B cell (primary cell): ENCODE data around the gene STS. TPM values are rescaled to one million over a fixed set of nuclear protein-coding genes. Genes with fewer than 3 reads are reported as not detected.

Experiments used
- ATAC-seq: fragments of 200-7000 bp; cut with Tn5 transposase; one replicate; pipeline ENCODE4 v1.10.0; 2021; ENCODE audit warnings: low read depth, mild to moderate bottlenecking, moderate number of reproducible peaks, moderate library complexity
- CTCF ChIA-PET: fragments of 350-600 bp; sonication (Branson Sonifier 250); formaldehyde crosslinking; loops from one replicate; lab custom pipeline; 2021; ENCODE audit warnings: antibody characterized with exemption, inconsistent platforms; lab: Charles Lee
- POLR2A ChIA-PET: fragments of 350-600 bp; sonication (Branson Sonifier 250); formaldehyde crosslinking; loops from one replicate; lab custom pipeline; 2021; ENCODE audit warnings: antibody characterized with exemption; lab: Charles Lee
- DNase-seq: peaks from one replicate; pipeline ENCODE4 v3.0.0; 2013
- H2AFZ ChIP-seq: 2 replicates; pipeline ENCODE4 v1.6.1; 2012; ENCODE audit warnings: mild to moderate bottlenecking, low read depth, low read length; ENCODE audit not compliant: insufficient read depth, poor library complexity, severe bottlenecking
- H3K27ac ChIP-seq, 2 donors: 1 replicate in 1 of 2; 2 replicates in 1 of 2; pipeline ENCODE4 v1.5.1; 2012 to 2013; ENCODE audit warnings: low read length in 2 of 2, mild to moderate bottlenecking in 2 of 2, moderate library complexity in 1 of 2
- H3K27me3 ChIP-seq, 4 experiments: fragments of 200-600 bp in 1 of 4; sonication (generic) in 1 of 4; replicated peaks in 1 of 4; 1 replicate in 2 of 4; 2 replicates in 2 of 4; pipeline versions ENCODE4 v1.6.1 to v1.7.0; 2013 to 2016; ENCODE audit warnings: low read length in 3 of 4, mild to moderate bottlenecking in 2 of 4, mixed read lengths in 1 of 4, moderate library complexity in 1 of 4; ENCODE audit not compliant: insufficient read depth in 4 of 4, control insufficient read depth in 3 of 4; ENCODE audit errors: control extremely low read depth in 1 of 4
- H3K36me3 ChIP-seq, 2 experiments: replicated peaks in 1 of 2; 1 replicate in 1 of 2; 2 replicates in 1 of 2; pipeline versions ENCODE4 v1.6.1 to v1.7.1; 2013; ENCODE audit warnings: low read length in 1 of 2; ENCODE audit not compliant: insufficient read depth in 2 of 2, control insufficient read depth in 1 of 2; ENCODE audit errors: control extremely low read depth in 1 of 2, extremely low read depth in 1 of 2
- H3K4me1 ChIP-seq, 2 donors: fragments of 200-600 bp in 1 of 2; sonication (generic) in 1 of 2; 1 replicate in 1 of 2; 2 replicates in 1 of 2; pipeline versions ENCODE4 v1.5.1 to v1.6.1; 2013 to 2017; ENCODE audit warnings: low read length in 2 of 2; ENCODE audit not compliant: control insufficient read depth in 2 of 2, insufficient read depth in 2 of 2
- H3K4me2 ChIP-seq: replicated peaks from 2 replicates; pipeline ENCODE3; 2012; ENCODE audit warnings: mild to moderate bottlenecking, low read depth, low read length; ENCODE audit not compliant: poor library complexity, severe bottlenecking
- H3K4me3 ChIP-seq, 5 experiments: fragments of 200-600 bp in 1 of 5; sonication (generic) in 1 of 5; 1 replicate in 3 of 5; 2 replicates in 2 of 5; pipeline versions ENCODE4 v1.5.1 to v1.7.0; 2011 to 2016; ENCODE audit warnings: low read length in 4 of 5, mild to moderate bottlenecking in 4 of 5, low read depth in 2 of 5, control low read depth in 1 of 5, moderate library complexity in 1 of 5; ENCODE audit not compliant: insufficient read depth in 1 of 5; ENCODE audit errors: control extremely low read depth in 1 of 5, extremely low read depth in 1 of 5
- H3K79me2 ChIP-seq: fragments of 200-600 bp; sonication (generic); one replicate; pipeline ENCODE4 v1.6.0; 2016; ENCODE audit warnings: low read length; ENCODE audit not compliant: control insufficient read depth, insufficient read depth
- H3K9ac ChIP-seq: fragments of 200-600 bp; sonication (generic); 2 replicates; pipeline ENCODE4 v1.6.1; 2017; ENCODE audit warnings: mild to moderate bottlenecking, low read length, moderate library complexity
- H3K9me3 ChIP-seq, 3 donors: one replicate each; pipeline versions ENCODE4 v1.6.1 to v1.7.1; 2013; ENCODE audit warnings: low read length in 2 of 3; ENCODE audit not compliant: control insufficient read depth in 2 of 3, insufficient read depth in 1 of 3; ENCODE audit errors: control extremely low read depth in 1 of 3
- H4K20me1 ChIP-seq: 2 replicates; pipeline ENCODE4 v1.6.0; 2012; ENCODE audit warnings: mild to moderate bottlenecking, low read length; ENCODE audit not compliant: insufficient read depth, control insufficient read depth, poor library complexity, severe bottlenecking
- H3K27ac Mint-ChIP-seq: one replicate; pipeline ENCODE4 v1.8.0; 2021; ENCODE audit warnings: mixed read lengths
- H3K27me3 Mint-ChIP-seq: one replicate; pipeline ENCODE4 v1.8.0; 2021; ENCODE audit warnings: mixed read lengths
- H3K4me1 Mint-ChIP-seq: one replicate; pipeline ENCODE4 v1.8.0; 2021; ENCODE audit warnings: mixed read lengths
- H3K4me3 Mint-ChIP-seq: one replicate; pipeline ENCODE4 v1.8.0; 2021; ENCODE audit warnings: mixed read lengths
- H3K9me3 Mint-ChIP-seq: one replicate; pipeline ENCODE4 v1.8.0; 2022; ENCODE audit warnings: mixed read lengths; ENCODE audit not compliant: insufficient read depth
- EZH2 ChIP-seq: IDR thresholded peaks from 2 replicates; pipeline ENCODE4 v1.6.1; 2012; ENCODE audit warnings: borderline replicate concordance, low read depth, mild to moderate bottlenecking, moderate library complexity, low read length; ENCODE audit not compliant: insufficient read depth, poor library complexity, severe bottlenecking
- WGBS: methylation state at CpG from one replicate; pipeline ENCODE4 v1.1.5; 2013; ENCODE audit warnings: missing lambda C conversion rate; ENCODE audit not compliant: insufficient coverage; 5-methylcytosine and 5-hydroxymethylcytosine counted together
- intact Hi-C: fragments of 100-400 bp; cut with micrococcal nuclease; formaldehyde crosslinking; loops from one replicate; pipeline ENCODE4 v1.10.0; 2022
- polyA plus RNA-seq: library from polyadenylated mRNA; depleted of rRNA; stranded (reverse); fragments of >200 nt; gene quantifications from 2 replicates; pipeline ENCODE4 v1.2.3, GENCODE V29; 2012
- total RNA-seq, 2 donors: library from RNA; stranded (reverse); fragments of 120-200 nt in 1 of 2; gene quantifications; 1 replicate in 1 of 2; 2 replicates in 1 of 2; pipeline versions ENCODE4 v1.2.3 to v1.2.4, GENCODE V29; 2013 to 2022
- TF ChIP-seq, protein P1 (sequence below): fragments of 200-600 bp; IDR thresholded peaks from one replicate; pipeline ENCODE4 v1.8.0; 2022; ENCODE audit warnings: antibody characterized with exemption, mild to moderate bottlenecking

Gene STS
- total and polyA plus RNA-seq, 2 donors (not counting 1 experiment from before 2014, with no cell fraction given) = 1.9 to 2.9 TPM

DNA sequence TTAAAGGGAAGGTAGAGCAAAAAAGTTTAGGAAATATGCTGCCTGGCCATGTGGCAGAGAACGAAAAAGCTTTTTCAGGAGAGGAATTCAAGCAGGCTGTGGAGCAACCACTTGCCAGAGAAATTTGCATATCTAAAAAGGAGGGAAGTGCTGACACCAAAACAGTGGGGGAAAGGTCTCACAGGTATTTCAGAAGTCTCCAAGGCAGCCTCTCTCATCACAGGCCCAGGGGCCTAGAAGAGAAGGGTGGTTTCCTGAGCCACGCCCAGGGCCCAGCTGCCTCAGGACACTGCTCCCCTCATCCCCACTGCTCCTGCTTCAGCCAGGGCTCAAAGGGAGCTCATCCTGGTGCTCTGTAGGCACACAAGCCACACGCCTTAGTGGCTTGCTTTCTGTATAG, 29.9 kb upstream of the STS start:
- Mint-ChIP-seq H3K27ac (no peak overlapping the region), H3K9me3 (no peaks in the 10 kb centered on the region), H3K4me3 (no peak overlapping the region), H3K4me1 (peaks cover 29% of the 10 kb centered on the region), H3K27me3 (no peaks in the 10 kb centered on the region)
- ChIA-PET POLR2A (no interaction called here), CTCF (no interaction called here)
- Histone ChIP-seq H3K27me3 (no peaks in the 10 kb centered on the region), H3K4me3 (no peak overlapping the region), H3K79me2 (peaks cover 81% of the 10 kb centered on the region), H3K4me1 (no peaks in the 10 kb centered on the region), H4K20me1 (peaks cover 27% of the 10 kb centered on the region), H3K9me3 (peaks cover 0 to 5% (median 0%) of the 10 kb centered on the region in 3 donors), H3K4me2 (no peak overlapping the region), H2AFZ (no peak overlapping the region), H3K27ac (no peak overlapping the region), H3K9ac (no peak overlapping the region), H3K36me3 (peaks cover 0 to 3% of the 10 kb centered on the region in 2 experiments)
- 33% methylated on average over 1 of the region's 3 CpGs for WGBS
- DNase-seq (no peak), ATAC-seq (no peak)
- TF ChIP-seq EZH2 = no peak
- TF ChIP-seq, protein P1, sequence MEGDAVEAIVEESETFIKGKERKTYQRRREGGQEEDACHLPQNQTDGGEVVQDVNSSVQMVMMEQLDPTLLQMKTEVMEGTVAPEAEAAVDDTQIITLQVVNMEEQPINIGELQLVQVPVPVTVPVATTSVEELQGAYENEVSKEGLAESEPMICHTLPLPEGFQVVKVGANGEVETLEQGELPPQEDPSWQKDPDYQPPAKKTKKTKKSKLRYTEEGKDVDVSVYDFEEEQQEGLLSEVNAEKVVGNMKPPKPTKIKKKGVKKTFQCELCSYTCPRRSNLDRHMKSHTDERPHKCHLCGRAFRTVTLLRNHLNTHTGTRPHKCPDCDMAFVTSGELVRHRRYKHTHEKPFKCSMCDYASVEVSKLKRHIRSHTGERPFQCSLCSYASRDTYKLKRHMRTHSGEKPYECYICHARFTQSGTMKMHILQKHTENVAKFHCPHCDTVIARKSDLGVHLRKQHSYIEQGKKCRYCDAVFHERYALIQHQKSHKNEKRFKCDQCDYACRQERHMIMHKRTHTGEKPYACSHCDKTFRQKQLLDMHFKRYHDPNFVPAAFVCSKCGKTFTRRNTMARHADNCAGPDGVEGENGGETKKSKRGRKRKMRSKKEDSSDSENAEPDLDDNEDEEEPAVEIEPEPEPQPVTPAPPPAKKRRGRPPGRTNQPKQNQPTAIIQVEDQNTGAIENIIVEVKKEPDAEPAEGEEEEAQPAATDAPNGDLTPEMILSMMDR = no peak
- intact Hi-C loops = no loop called here

DNA sequence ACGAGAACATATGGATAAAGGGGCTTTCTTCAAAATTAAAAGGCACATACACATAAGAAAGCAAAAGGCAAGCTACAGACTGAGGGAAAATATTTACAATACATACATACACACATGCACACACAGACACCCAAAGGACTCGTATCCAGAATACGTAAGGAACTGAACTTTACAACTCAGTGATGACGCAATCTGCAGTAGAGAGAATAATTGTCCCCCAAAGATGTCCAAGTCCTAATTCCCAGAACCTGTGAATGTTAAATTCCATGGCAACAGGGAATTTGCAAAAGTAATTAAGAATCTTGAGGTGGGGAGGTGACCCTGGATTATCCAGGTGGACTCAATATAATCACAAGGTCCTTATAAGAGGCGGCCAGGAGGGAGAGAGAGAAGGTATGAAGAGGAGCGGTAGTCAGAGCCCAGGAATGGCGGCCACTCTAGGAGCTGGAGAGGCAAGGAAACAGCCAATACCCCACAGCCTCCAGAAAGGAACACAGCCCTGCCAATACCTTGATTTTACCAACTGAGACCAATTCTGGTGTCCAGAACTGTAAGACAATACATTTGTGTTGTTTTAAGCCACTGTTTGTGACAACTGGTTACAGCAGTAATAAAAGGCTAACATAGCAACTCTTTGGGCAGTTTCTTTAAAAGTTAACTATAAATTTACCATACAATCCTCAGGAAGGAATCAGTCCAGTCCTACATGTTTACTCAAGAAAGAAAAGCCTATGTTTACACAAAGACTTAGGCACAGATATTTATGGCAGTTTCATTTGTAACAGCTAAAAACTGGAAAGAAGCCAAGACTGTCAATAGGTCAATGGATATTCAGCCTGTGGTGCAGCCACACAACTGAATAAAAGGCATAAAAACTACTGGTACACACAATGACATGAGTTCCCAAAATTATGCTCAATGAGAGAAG, 27.3 kb upstream of the STS start:
- Histone ChIP-seq H3K4me3 (no peak overlapping the region), H4K20me1 (peaks cover 27% of the 10 kb centered on the region), H3K4me1 (no peaks in the 10 kb centered on the region), H3K27me3 (no peaks in the 10 kb centered on the region), H3K79me2 (peaks cover 87% of the 10 kb centered on the region), H3K4me2 (no peak overlapping the region), H3K36me3 (peaks cover 0 to 3% of the 10 kb centered on the region in 2 experiments), H2AFZ (no peak overlapping the region), H3K9ac (no peak overlapping the region), H3K9me3 (peaks cover 0 to 8% (median 0%) of the 10 kb centered on the region in 3 donors), H3K27ac (no peak overlapping the region)
- DNase-seq (no peak), ATAC-seq (no peak)
- intact Hi-C loops = no loop called here
- H3K27ac Mint-ChIP-seq = no peak overlapping the region
- ChIA-PET POLR2A (no interaction called here), CTCF (no interaction called here)
- no peaks in the 10 kb centered on the region for H3K27me3 Mint-ChIP-seq
- no peaks in the 10 kb centered on the region for H3K9me3 Mint-ChIP-seq
- WGBS = no CpG with 5 or more reads among the region's 7 CpGs
- no peak for TF ChIP-seq EZH2
- TF ChIP-seq, protein P1 = no peak
- peaks cover 27% of the 10 kb centered on the region for H3K4me1 Mint-ChIP-seq
- H3K4me3 Mint-ChIP-seq = no peak overlapping the region
